HG03442 (cell line): Measurements from ENCODE around the gene IKBKG.
"Not testable (repeated sequence)": the region's sequence is repeated elsewhere in the genome, so short reads cannot be mapped to it uniquely, and the experiment has no call there.

ENCODE experiments used
- ATAC-seq: cut with Tn5 transposase; IDR thresholded peaks from one replicate; pipeline ENCODE4 v1.9.1; 2021; ENCODE audit warnings: mild to moderate bottlenecking, moderate library complexity; ENCODE audit not compliant: unreplicated experiment

IKBKG gene

DNA sequence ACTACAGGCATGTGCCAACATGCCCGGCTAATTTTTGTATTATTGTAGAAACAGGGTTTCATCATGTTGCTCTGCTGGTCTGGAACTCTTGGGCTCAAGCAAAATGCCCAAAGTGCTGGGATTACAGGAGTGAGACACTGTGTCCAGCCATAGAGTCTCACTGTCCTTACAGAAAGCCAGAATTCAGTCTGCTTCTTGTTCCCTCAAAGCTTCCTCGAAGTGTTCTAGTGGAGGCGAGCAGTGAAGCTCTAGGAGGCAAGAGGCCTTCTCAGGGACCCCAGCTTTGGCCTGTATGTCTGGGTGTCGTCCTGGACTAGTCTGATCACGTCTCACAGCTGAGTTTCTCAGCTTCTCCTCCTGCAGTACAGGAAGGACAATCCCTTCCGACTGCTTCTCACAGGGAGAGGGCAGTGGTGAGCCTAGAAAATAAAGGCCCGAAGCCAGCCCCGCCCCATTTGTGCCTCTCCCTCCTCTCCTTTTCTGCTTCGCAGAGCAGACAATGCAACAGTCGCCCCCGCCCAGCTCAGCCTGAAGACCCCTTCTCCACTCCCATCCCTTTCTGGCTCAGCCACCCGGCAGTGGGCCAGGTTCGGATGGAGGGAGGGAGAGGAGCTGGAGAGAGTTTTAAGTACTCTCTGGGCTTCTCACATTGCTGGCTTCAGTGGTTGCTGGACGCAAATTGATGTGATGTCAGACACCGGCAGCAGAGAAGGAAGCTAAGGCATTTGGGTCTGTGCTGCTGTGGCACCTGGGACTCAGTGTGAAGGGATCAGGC lies 20.3 kb upstream of the IKBKG start:
- no peak for ATAC-seq

DNA sequence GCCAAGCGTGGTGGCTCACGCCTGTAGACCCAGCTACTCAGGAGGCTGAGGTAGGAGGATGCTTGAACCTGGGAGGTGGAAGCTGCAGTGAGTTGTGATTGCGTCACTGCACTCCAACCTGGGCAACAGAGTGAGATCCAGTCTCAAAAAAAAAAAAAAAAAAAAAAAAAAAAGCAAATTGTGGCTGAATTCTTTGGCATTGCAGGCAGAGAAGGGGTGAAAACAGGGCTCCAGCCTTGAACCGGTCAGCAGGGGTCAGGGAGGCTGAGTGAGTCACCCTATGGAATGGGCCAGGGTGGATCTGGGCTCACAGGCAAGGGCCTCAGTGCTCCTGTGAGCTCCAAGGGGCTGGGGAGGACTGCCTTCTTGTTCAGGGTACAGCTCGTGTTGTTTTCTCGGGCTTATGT lies 18.2 kb upstream of the IKBKG start:
- ATAC-seq = no peak

DNA sequence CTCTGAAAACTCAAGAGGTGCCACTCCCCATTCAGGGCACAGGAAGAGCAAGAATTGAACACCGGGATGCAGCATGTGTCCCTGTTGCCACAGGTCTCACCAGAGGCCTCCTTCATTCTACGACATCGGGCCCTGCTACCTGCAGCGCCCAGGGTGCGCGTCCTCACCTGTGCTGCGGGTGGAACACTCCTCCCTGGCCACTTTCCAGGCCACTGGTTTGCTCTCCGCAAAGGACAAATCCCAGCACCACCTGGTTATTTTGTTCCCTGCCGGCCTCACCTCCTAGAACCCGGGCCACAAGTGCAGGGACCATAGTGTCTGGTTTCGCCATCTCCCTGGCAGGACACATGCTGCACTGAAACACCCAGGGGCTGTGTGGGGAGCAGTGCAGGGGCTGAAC lies 17.1 kb upstream of the IKBKG start:
- no peak for ATAC-seq

DNA sequence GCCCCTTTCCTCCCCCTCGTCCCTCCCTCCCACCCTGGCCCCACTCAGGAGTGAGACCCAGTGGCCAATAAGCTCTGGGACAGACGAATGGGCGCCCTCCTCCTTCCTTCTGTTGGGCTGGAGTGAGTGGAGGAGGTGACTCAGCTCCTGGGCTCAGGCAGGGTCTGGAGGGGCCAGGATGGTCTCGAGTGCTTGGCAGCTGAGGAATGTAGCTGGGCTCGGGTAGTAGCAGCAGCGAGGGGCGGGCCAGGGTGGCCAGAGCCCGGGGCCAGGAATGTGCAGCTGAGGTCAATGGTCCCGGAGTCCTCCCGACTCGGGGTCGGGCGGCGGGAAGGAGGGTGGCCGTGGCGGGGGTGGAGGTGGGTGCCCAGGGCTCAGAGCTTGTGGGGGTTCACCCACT lies 15.8 kb upstream of the IKBKG start:
- ATAC-seq = no peak

DNA sequence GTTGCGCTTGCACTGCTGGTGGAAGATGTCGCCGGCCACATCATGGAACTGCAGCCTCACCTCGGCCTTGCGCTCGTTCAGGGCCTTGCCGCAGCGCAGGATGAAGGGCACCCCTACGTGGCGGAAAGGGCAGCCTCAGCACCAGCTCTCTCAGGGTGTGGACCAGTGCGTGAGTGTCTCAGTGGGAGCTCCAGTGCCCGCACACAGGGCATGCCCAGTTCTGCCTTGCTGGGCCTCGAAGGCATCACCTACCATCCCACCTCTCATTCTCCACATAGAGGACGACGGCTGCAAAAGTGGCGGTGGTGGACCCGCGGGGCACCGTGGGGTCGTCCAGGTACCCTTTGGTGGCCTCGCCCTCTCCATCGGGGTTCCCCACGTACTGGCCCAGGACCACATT lies 14.7 kb upstream of the IKBKG start:
- no peak for ATAC-seq

DNA sequence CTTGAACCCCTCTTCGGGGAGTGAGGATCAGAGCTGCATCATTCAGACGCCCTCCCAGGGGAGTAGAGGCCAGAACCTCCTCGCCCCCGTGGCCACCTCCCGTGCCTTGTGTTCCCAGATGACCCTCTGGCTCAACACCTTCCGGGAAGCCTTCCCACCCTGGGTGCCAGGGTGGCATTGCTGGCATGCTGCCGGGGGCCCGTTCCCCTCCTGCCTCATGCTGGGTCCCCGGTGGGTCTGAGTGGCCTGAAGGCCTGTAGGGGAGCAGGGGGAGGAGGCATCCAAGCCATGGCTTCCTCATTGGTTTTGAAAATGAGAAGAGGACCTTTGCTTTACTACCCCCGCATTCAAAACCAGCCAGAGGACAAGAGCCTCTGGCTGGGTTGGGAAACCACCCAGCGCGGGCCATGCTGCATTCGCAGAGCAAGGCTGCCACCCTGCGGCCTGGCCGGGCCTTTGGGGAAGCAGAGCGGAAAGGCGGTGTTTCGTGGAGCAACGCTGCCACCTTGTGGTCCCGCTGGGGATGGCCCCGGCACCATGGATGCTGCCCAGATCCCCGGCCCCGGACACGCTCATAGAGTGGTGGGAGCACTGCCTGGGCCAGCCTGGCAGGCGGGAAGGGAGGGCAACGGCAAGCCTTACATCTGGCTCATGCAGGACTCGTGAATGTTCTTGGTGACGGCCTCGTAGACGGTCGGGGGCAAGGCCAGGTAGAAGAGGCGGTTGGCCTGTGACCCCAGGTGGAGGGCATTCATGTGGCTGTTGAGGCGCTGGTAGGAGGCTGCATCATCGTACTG lies 12.7 kb upstream of the IKBKG start:
- ATAC-seq = peak; percentile 81

DNA sequence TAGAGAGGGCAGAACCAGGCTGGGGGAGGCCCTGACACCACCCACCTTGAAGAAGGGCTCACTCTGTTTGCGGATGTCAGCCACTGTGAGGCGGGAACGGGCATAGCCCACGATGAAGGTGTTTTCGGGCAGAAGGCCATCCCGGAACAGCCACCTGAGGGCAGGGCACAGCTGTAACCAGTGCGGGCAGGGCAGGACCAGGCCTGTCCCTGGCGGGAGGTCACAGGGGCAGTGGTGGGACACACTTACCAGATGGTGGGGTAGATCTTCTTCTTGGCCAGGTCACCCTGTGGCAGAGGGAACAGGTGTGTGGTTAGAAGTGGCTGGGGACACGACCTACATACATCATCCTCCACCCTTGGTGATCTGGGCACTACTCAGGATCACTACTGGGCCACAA lies 11.5 kb upstream of the IKBKG start:
- ATAC-seq = no peak

DNA sequence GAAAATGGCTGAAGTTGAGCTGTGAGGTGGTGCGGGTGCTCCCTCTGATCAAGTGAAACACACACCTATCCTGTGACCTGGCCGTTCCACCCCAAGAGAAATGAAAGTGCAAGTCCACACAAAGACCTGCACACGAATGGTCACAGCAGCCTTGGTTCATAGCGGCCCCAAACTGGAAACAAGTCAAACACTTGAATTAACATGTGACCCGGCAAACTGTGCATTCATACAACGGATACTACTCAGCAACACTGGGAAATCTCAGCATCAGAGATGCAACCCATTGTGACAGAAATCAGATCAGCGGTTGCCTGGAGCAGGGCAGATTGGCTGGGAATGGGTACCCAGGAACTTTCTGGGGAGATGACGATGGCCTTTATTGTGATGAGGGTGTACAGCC lies 8.3 kb upstream of the IKBKG start:
- ATAC-seq = no peak

DNA sequence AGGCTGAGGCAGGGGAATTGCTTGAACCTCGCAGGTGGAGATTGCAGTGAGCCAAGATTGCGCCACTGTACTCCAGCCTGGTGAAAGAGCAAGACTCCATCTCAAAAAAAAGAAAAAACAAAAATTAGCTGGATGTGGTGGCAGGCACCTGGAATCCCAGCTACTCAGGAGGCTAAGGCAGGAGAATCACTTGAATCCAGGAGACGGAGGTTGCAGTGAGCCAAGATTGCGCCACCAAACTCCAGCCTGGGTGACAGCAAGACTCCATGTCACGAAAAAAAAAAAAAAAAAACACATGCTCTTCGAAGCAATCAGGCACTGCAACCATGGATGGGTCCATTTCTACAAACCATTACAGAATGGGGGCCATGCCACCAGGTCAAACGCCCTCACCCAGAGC lies 7.1 kb upstream of the IKBKG start:
- ATAC-seq = not testable (repeated sequence)

DNA sequence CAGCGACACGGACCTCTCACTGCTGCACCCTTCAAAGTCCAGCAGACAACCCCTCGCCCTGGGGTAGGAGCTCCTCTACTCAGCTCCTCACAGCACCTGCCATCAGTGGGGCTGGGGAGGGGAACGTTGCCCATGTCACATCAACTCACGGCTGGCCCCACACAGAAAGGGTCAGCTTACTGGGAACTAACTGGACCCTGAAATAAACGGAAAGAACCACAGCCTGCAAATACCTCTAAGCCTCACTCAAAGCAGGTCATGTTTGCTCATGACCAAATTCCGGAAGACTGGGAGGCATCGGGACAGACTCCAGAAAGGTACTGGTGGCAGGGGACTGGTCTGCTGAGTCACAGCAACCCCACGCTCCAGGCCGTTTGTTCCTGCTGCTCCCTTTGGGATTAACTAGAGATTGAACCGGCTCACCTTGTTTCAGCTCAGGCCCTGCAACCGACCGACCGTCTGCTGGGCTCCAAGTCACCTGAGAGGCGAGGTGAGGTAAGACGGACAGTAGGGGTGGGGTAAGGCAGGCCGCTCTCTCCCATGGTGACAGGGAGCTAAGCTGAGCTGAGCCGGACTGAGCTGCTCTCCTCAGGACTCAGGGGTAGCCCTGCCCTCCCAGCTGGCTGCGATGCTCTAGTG lies 6.4 kb upstream of the IKBKG start:
- ATAC-seq = no peak

DNA sequence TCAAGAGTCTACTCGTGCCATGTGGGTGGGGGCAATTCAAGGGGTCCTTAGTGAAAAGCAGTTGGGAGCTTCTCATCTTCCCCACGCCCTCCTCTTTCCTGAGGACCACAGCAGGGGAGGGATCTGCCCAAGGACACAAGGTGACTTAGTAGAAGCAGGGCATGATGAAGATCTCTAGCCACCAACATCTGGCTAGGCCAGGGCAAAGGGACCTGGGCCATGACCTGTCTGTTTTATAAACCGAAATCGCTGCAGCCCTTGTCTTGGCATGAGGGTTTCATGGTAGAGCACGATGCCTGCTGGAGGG lies 5.9 kb upstream of the IKBKG start:
- no peak for ATAC-seq

DNA sequence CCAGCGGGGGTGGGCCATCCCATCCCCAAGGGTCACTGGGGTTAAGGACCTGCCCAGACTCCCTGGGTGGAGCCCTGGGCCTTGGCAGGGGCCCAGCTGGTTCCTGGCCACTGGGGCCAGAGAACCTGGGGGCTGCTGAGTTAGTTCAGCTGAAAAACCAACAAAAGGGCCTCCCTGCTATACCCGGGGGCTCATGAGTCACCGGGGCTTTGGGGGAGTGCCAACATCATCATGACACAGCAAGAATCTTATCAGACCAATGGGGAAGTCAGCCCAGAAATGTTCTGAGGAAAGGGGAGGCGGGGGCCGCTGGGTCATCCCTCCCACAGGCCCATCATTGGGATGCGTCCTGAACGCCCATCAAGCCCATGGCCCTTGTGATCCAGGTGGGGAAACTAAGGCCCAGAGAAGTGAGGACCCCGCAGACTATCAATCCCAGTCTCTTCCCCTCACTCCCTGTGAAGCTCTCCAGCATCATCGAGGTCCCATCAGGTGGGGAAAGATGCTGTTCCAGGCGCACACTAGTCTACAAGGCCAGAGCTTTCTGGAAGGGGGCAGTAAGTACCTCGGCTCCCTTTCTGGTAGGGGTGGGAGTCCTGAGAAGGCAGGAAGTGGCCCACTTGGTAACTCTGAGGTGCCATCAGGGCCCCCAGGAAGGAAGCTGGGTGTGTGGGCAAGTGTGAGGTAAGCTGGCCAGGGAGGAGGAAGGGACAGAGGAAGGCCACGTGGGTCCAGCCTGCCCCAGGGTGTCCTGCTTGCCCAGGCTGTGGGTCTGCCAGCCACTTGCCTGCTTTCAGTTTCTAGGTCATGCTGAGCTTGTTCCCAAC lies 5.3 kb upstream of the IKBKG start:
- no peak for ATAC-seq

DNA sequence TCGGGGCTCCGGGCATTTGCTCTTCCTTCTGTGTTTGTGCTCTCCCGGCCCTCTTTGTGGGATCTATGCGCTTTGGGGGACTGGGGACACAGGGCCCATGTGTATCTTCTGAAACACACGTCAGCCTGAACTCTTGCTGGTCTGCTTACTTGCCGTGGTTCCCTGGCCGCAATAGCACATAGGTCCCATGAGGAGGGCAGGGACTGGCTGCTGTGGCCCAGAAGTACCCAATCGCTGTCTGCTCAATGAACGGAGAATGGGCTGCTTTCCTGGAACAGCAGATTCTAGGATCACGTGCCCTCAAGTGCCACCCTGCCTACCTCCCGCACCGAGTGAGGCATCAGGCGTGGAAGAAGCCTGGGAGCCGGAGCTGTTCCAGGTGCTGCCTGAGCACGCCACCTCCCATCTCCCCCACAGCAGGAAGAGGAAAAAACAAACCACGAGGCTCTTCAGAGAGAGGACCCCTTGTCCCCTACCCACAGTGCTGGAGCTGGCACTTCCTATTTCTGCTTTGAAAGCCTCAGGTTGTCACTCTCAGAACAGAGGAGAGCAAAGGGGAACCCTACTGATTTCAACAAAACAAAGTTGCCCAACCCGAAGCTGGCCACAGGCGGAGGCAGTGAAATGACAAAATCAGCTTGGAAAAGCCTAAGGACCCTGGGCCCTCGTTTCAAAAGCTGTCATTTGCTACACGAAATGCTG lies 4.5 kb upstream of the IKBKG start:
- ATAC-seq = no peak

DNA sequence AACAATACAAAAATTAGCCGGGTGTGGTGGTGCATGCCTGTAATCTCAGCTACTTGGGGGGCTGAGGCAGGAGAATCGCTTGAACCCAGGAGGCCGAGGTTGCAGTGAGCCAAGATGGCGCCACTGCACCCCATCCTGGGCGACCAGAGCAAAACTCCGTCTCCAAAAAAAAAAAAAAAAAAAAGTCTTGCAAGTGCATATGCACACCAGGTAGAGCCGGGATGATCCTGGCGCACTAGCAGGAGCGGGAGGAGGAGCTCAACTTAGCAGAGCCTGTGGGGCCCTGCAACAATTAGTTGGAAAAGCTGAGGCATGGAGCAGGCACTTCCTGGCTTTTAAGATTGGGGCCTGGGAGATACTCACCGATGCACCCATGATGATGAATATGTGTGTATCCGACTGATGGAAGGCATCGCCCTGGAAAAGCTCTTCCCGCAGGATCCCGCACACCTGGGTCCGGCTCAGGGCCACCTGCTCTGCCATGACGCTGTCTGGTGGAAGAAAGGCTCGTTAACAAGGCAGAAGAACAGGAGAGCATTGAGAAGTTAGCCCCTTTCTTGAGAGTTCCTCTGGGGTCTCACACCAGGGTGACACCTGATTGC lies 1.6 kb upstream of the IKBKG start:
- no peak for ATAC-seq

DNA sequence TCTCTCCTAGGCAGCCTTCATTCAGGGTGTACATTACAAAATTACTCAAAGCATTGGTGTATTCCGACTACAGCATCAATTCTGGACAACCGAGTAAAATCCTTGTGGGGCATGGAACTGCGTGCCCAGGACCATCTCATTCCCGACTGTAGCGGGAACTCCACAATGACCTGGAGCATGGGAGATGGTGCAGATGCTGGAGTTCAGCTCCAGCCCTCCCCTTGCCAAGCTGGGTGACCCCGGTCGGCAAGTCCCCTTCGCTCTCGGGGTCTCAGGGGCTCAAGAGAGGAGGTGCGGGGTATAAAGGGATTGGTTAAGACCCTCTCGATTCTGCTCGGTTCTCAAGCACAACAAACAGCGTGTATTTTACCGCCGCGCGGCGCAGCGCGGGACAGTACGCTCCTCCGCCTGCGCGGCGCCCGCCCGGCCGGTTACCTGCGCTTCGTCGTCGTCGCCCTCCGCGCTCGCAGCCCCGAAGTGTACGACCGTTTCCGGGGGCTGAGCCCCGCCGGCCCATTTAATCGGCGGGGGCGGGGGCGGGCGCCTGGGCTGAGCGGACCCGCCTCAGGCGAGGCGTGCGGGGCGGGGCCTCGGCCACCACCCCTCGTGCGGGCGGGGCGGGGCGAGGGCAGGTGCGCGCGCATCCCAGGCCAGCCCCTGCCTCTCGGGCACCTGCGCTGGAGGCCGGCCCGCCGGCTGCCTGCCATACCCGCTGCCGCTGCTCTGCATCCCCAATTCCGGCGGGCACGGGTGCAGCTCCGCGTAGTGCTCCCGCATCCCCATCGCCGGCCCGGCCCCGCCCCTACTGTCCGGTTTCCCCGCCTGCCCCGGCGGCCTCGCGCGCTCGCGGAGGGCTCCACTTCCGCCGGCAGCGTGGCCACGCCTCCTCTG lies 821 bp upstream of the IKBKG start, which contains the start of gene G6PD:
G6PD (minus strand) TSS at position 493 of the 891 bp plus-strand sequence. CDS start 691 bp downstream, outside the sequence.
- peak; percentile 48 for ATAC-seq

DNA sequence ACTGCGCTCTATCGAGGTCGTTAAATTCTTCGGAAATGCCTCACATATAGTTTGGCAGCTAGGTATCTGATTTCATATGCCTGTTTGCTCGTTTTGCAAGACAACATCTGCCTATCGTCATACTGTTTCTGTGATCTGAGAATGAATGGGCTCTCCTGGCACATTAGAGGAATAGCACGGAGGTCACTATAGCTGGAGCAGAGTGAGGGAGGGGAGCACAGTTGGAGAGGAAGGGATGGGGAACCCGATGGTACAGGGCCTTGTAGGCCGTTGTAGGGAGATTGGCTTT lies 552 bp downstream of the IKBKG start:
- ATAC-seq = no peak

DNA sequence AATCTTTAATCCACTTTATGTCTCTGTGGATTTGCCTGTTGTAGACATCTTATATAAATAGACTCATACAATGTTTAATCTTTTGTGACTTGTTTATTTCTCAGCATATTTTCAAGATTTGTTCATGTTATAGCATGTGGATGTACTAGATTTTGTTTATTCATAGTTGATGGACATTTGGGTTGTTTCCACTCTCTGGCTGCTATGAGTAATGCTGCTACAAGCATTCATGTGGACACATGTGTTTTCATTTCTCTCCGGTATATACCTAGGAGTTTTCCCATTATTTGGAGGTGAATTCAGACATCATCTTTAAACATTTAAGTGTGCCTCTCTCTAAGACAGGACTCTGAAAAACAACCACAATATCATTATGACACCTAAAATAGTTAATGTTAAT lies 2.3 kb downstream of the IKBKG start:
- no peak for ATAC-seq

DNA sequence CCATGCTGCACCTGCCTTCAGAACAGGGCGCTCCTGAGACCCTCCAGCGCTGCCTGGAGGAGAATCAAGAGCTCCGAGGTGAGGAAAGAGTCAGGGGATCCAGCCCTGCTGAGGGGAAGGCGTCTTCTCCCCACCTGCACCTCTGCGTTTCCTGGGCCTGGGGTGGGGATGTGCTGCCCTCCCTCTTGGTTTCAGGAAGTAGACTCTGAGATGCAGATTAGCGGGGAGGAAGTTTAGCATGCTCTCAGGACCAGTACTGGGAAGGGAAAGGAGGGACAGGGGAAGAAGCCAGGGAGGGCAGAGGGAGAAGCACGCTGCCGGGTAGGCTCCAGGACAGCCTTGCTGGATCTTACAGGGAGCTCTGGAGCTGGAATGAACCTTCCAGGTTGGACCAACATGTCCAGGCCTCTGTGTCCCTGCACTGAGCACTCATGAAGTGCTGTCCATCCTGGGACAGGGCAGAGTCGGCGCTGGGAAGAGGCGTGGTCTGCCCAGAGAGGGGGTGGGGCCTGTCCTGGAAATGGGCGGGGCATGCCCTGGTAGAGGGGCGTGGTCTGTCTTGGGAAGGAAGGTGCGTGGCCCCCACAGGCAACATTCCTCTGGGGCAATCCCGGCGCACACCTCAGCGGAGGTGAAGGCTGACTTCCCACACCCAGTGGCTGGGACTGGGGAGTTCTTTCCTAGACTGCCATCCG lies 4.8 kb downstream of the IKBKG start:
- ATAC-seq = not testable (repeated sequence)
